ENCODE results near the gene LRBA.

The LRBA gene

DNA sequence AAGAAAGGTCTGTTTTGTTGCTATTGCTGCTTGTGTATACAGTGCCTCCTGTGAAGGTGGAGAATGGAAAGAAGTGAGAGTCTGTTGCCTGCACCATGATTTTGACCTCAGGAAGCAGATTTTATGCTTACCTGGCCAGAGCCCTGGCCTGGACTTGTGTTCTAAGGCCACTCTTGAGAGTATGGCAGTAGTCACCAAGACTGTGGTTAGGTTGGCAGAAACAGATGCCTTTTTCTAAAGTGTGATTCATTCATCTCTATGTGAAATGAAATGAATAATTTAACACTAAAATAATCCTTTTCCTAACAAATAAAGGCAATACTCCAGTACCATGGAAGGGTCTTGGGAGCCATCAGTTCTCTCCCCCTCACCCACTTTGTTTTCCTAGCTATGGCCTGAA is 775.1 kb downstream of the LRBA start:
- no peak for DNase-seq (ENCODE audit: low spot score)

DNA sequence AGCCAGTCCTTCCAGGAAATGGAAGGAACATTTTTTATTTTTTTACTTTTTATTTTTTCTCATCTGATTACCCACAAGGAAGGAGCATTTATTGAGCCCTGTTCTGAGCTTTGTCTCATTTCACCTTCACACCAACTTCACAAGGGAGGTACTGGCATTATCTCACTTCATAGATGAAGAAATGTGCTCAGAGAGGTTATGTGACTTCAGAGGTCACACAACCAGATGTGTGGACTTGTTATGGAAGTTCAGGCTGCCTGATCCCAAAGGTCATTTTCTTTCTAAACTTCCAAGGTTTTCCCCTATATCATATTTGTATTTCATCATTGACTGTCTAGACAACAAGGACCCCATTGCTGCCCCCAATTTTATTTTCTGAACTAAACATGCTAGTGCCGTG is 776.5 kb downstream of the LRBA start:
- no peak for DNase-seq (ENCODE audit: low spot score)

DNA sequence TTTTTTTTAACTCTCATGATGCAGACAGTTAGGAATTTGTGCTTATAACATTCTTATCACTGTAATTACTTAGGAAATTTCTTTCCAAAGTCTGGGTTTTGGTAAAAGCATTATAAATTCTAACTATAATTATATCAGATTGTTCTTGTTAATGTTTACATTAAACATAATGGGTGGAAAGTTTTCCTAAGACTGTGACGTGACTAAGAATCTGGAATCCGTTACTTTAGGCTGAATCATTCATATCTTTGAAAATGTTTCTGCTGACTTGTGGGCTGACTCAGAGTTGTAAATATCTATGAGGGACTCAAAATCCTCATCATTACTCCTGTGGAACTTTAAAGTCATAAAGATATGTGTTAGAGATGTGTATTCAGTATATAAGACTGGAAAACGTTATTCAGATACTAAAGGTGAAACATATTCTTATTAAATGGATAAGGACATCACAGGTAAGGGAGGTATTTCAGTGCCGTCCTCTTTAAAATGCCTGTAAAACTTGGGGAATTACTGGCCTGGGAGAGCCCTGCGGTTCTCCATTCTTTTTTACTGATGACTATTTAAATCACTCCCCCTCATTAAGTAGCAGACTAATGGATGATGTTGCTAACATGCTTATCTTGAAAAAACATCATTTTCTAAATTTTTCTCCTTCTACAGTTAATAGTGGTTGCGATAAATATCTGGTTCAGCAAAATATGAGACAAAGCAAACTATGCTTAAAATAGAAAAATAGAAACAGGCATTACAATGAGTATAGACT is 777.8 kb downstream of the LRBA start:
- no peak for DNase-seq (ENCODE audit: low spot score)

DNA sequence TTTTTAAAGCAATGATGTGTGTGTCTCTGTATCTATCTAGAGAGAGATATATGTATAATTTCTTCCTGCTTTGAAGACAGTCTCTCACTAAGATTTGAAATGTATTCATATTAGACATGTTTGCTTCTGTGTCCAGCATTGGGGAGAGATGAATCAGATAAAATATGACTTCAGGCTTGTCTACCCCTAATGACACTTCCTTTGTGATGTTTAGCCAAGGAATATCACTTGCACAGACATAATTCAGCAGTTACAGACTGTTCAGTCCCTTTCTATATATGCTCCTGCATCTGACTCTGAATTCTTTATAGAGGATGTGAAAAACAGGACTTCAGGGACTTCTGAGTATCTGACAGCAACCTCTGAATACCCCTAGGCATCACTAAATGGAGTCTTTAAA is 778.5 kb downstream of the LRBA start:
- DNase-seq (ENCODE audit: low spot score), result no peak

DNA sequence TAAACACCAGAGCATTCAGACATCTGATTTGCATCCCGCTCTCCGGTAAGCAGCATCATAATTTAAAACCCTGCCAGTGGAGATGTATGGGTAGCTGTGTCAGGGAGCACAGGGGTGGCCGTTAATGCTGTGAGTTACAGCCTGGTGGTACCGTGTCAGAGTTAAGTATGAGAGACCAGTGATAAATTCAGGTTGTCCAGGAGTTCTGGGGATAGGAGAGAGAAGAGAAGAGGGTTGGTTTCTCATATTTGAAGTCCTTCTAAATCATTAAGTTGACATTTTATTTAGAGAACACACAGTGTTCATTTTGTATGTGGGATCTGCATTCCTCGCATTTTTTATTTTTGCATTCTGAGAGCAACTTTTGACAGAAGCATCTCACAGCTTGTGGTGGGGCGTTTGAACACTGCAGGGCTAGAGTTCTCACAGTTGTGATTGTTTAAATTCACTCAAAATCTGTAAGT is 779.2 kb downstream of the LRBA start:
- no peak for DNase-seq (ENCODE audit: low spot score)

DNA sequence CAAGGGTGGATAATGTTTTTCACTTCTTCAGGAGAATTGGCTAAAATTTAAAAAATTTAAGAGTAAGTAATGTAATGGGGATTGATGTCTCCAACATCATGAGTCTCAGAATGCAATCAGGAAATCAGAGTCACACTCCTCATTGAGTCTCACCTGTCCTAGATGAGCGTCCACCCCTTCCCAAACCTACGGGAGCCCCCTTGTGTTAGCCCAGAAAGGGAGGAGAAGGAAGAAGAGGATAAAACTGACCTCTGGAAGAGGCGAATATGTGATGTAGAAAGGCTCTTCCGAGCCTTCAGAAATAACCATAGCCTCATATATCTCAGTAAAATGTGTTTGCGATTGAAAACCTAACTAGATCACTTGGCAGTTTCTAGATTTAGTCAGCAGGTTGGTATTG is 779.8 kb downstream of the LRBA start:
- no peak for DNase-seq (ENCODE audit: low spot score)

DNA sequence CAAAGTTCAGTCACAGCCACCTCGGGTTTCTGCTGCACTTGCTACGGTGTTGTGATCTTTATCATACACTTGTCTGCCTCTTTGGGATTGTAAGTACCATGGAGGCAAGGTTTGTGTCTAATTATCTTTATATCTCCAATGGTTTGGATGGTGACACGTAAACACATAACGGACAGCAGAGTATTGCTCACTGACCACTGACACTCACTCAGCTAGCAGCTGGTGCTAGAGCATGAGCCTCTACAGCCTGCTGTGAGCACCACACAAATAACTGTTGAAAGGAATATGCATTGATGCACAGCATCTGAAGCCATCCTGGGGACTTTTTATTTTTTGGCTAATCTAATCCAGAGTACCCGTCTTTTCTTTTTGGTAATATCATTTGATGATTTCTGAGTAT is 780.8 kb downstream of the LRBA start:
- no peak for DNase-seq (ENCODE audit: low spot score)

DNA sequence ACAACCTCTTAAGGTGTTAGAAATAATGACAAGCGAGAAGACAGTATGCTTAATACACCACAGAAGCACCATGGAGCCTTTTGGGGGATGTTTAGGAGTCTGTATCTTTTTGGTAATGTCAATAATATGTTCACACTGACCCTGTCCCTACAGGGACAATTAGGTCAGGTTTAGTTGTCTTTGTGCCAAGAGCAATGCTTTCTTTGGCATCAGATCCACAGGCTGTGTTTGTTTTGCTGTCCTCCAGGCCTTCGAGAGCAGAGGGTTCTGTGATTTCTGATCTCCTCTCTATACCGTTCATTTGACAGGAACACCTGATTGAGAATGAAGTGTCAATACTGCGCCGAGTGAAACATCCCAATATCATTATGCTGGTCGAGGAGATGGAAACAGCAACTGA is 783.1 kb downstream of the LRBA start:
- DNase-seq (ENCODE audit: low spot score), result no peak

DNA sequence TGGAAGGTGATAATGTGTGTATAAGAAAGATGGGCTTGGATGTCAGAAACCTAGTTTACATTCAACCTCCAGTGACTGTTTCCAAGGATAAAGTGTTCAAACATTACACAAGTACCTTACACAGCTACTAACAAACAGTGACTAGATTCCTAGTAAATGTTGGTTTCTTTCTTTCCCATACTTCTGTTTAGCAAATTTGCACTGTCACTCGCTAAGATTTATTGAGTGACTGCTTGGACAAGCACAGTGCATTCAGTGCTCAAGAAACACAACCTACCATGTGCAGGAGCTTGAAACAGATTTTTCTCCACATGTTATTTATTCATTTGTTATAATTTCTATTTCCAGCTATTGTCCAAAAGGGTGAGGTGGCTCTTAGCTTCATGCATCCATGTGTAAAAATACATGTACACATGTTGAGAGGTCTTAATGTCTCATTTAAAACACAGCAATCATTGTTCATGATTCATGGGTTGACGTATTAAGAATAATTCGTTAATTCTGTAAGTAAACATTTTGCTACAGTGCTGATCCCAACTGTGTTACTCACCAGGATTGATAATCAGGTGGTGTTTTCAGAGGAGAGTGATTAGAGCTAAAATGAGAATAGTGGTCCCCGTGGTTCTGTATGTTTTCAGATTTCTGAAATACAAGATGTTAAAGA is 783.8 kb downstream of the LRBA start:
- no peak for DNase-seq (ENCODE audit: low spot score)

DNA sequence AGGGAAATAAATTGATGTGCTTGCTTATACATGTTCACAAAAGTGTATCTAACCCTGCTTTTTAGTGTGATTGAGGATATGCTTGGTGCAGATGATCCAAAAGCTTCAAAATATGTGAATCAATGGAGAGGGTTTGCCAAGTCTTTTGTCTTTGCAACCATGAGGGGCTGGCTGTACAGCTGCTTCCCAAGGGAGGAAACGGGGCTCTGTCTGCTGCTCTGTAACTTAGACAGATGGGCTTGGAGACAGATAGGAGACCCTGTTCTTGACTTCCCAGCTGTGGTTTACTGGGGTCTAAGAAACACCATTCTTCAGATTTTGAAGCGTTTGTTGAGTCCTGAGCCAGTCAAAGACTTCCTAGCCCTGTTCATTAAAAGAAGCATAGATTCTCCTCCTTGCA is 784.5 kb downstream of the LRBA start:
- no peak for DNase-seq (ENCODE audit: low spot score)

DNA sequence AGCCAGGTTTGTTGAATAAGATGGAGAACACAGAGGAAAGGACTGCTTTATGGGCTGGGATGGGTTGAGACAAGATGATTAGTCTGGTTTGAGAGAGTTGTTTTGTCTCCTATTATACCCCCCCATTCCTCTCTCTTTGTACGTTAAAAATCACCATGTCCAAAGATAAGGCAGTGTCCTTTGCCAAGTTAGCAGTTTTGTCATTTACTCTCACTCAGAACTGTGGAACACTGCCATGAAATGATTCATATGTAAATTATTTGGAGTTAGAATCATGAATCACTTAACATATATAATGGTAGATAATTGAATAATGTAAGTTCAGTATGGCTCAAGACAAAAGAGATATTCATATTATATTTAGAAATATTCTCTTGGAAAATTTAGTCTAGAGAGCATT is 785.6 kb downstream of the LRBA start:
- DNase-seq (ENCODE audit: low spot score), result no peak

DNA sequence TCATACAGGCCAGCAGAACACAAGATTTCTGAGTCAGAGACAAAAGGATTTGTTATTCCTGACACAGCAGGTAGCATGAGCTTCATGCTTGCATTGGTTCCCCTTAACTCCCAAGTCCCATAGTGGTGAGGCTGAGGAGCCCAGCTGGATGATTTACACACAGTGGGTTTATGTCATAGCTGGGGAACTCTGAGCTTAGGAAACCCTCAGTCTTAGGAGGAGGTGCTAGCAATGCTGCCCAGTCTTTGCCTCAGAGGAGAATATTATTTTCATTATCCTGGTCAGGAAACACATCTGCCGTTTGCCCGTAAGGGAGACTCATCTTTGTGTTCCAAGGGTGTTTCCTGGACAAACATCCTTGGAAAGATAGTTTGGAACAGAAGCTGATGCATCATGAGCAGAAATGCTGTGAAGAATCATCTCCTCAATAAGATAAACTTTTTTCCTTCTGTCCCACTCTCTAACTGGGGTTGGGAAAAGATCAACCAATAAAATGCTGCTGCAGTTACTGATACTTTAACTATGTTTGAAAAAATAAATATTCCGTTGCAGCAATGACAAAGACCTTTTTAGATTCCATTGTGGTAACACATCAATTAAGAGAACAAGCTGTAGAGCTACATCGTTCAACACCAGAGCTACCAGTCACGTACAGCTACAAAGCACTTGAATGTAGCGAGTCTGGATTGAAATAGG is 790.0 kb downstream of the LRBA start:
- no peak for DNase-seq (ENCODE audit: low spot score)

DNA sequence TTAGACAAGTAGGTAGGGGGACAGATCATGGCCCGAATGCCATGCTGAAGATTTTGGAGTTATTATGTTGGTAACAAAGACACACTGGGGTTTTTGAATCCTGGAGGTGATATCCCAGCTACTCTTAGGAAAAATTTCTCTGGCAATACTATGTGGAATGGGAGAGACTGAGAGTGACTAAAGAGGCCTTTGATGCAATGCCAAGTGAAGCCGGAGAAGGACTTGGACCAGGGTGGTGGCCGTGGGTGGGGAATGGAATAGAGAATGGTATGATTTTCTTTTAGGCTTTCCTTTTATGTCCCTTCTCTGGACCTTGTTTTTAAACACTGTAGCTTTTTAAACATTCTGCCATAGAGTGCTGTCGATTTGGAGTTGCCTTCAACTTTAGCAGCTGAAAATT is 795.2 kb downstream of the LRBA start:
- no peak for DNase-seq (ENCODE audit: low spot score)

DNA sequence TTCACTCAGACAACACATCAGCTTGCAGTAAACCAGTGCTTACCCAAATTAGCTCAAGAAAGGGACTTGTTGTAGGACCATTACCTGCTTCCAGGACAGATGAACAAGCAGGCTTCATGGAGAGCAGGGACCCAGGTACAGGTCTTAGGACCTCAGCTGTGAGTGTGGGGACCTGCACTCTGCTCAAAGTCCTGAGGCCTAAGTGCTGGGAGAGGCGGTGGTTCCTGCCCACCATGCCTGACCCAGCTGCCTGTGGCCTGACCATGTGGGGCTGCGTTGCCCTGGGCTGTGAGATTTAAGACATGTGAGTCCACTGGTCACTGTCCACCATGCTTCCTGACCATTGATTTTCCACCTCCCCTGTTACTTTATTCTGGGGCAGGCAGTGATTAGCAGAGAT is 796.6 kb downstream of the LRBA start:
- no peak for DNase-seq (ENCODE audit: low spot score)

DNA sequence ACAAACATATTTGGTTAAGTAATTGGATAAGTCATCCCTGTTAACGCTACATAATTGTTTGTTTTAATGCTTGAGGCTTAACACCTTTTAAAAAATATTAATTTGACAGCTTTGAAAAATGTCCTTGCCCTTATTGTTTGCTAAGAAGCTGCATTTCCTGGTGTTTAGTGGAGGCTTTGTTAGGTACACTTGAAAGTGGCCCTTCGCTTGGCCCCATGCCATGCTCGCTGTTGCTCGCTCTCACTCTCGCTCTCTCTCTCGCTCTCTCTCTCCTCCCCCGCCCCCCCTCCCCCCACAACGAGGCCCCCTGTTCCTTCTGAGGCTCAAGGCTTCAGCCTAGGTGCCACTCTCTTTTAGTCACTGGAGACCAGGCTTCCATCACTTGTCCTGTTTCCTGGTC is 797.3 kb downstream of the LRBA start:
- DNase-seq (ENCODE audit: low spot score), result no peak

DNA sequence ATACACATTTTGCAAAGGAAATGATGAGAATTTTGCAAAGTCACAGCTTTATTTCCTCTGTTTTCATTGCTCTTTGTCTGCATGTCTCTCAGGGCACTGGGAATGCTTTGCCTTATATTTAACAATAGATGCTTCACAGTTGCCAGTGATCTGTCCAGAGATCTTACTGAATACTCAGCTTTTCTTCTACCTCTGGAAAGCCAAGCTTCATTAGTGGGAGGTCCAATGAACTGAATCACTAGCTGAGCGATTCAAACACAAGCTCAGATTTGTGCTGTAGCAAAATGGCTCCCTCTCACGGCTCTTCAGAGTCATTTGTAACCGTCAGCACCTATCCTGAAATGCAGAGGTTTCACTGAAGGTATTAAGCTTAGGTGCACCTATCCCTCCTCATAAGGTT is 797.9 kb downstream of the LRBA start:
- DNase-seq (ENCODE audit: low spot score), result no peak

DNA sequence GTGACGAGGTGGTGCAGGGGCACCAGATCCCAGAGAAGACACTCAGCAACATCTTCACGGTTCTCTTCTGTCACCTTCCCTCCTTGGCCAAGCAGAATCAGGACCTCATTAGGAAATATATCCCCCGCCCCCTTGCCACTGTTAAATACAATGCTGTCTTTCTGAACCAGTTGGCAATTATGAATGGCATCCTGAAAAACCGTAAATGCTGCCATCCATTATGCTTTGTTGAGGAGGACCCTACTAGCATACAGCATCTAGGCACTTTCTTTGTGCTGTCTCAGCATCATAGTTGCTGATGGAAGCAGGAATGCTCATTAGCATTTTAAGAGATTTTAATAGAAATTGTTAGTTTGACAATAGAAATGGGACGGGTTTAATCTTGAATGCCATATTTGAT is 798.4 kb downstream of the LRBA start:
- DNase-seq (ENCODE audit: low spot score), result no peak

DNA sequence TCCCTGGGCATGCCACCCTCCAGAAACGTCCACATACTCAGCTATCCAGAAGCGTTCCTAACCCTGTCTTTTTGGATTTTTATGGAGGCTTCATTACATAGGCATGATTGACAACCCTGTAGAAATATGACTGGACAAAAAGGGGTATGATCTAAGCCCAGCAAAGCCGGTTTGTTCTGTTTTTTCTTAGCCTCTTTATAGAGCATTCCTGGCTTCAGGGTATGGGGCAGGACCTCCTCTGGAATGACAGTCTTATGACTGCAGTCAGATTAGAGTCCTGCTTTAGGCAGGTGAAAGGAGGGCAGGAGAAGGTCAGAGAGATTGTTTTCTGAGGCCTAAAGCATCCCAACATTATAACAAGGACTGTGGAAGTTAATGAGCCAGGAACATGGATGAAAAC is 799.5 kb downstream of the LRBA start:
- no peak for DNase-seq (ENCODE audit: low spot score)

Data from NAMALWA (cell line).